Loucy (cell line): ENCODE data around the gene SLC6A1.

Experiments used
- H2AFZ ChIP-seq: fragments of 200-600 bp; sonication (generic); 2 replicates; pipeline ENCODE4 v1.6.0; 2016; ENCODE audit warnings: antibody characterized with exemption, mild to moderate bottlenecking, low read length, moderate library complexity
- H3F3A ChIP-seq: fragments of 200-600 bp; 2 replicates; pipeline ENCODE4 v1.6.0; 2016; ENCODE audit warnings: antibody characterized with exemption, low read depth, mild to moderate bottlenecking
- H3K27me3 ChIP-seq: fragments of 200-600 bp; sonication (generic); 2 replicates; pipeline ENCODE4 v1.6.1; 2014; ENCODE audit warnings: low read length, mild to moderate bottlenecking; ENCODE audit not compliant: insufficient read depth, poor library complexity, severe bottlenecking
- H3K36me3 ChIP-seq: fragments of 200-600 bp; sonication (generic); 2 replicates; pipeline ENCODE4 v1.6.1; 2016; ENCODE audit warnings: low read length; ENCODE audit not compliant: insufficient read depth
- H3K4me1 ChIP-seq: fragments of 200-600 bp; sonication (generic); 2 replicates; pipeline ENCODE4 v1.5.1; 2014; ENCODE audit warnings: low read length, mild to moderate bottlenecking; ENCODE audit not compliant: insufficient read depth, poor library complexity, severe bottlenecking
- H3K4me2 ChIP-seq: fragments of 200-600 bp; sonication (generic); 2 replicates; pipeline ENCODE4 v1.6.0; 2014; ENCODE audit warnings: antibody characterized with exemption, low read length, low read depth, mild to moderate bottlenecking; ENCODE audit not compliant: poor library complexity, severe bottlenecking
- H3K4me3 ChIP-seq: fragments of 200-600 bp; sonication (generic); 2 replicates; pipeline ENCODE4 v1.5.1; 2014; ENCODE audit warnings: low read length, mild to moderate bottlenecking, mixed read lengths; ENCODE audit not compliant: poor library complexity, severe bottlenecking
- H3K79me2 ChIP-seq: fragments of 200-600 bp; sonication (generic); 2 replicates; pipeline ENCODE4 v1.6.1; 2014; ENCODE audit warnings: low read length; ENCODE audit not compliant: insufficient read depth
- H3K9ac ChIP-seq: fragments of 200-600 bp; sonication (generic); 2 replicates; pipeline ENCODE4 v1.6.0; 2014; ENCODE audit warnings: mild to moderate bottlenecking, low read depth, low read length, moderate library complexity; ENCODE audit not compliant: poor library complexity, severe bottlenecking
- H3K9me2 ChIP-seq: fragments of 200-600 bp; sonication (generic); replicated peaks from 2 replicates; pipeline ENCODE4 v1.6.1; 2016; ENCODE audit warnings: low read depth, low read length, mixed read lengths
- H3K9me3 ChIP-seq: fragments of 200-600 bp; sonication (generic); 2 replicates; pipeline ENCODE4 v1.6.1; 2014; ENCODE audit warnings: mild to moderate bottlenecking, antibody characterized with exemption, low read length, low read depth; ENCODE audit not compliant: insufficient read depth
- H4K20me1 ChIP-seq: fragments of 200-600 bp; sonication (generic); 2 replicates; pipeline ENCODE4 v1.6.0; 2014; ENCODE audit warnings: antibody characterized with exemption, low read length, mild to moderate bottlenecking; ENCODE audit not compliant: insufficient read depth, poor library complexity, severe bottlenecking
- CTCF ChIP-seq: fragments of 200-600 bp; sonication (generic); conservative IDR thresholded peaks from 2 replicates; pipeline ENCODE4 v1.5.1; 2014; ENCODE audit warnings: mild to moderate bottlenecking, antibody characterized with exemption, low read length
- EZH2phosphoT487 ChIP-seq: fragments of 200-600 bp; IDR thresholded peaks from 2 replicates; pipeline ENCODE4 v1.6.1; 2018; ENCODE audit warnings: antibody characterized with exemption, mild to moderate bottlenecking, moderate library complexity, borderline replicate concordance

The SLC6A1 gene

GRCh38 chr3:11015369-11015768 lies 22.8 kb downstream of the SLC6A1 start:
- Histone ChIP-seq H3K4me1 (no peaks in the 10 kb centered on the region), H3K9me2 (no peaks in the 10 kb centered on the region), H4K20me1 (no peaks in the 10 kb centered on the region), H3K9ac (no peak overlapping the region), H3K27me3 (no peaks in the 10 kb centered on the region), H3K79me2 (no peaks in the 10 kb centered on the region), H3K4me3 (no peak overlapping the region), H3K36me3 (no peaks in the 10 kb centered on the region), H3K9me3 (no peaks in the 10 kb centered on the region), H3F3A (no peaks in the 10 kb centered on the region), H3K4me2 (no peak overlapping the region), H2AFZ (no peak overlapping the region)
- TF ChIP-seq CTCF = no peak
- no peak for TF ChIP-seq EZH2phosphoT487

- Histone ChIP-seq H3F3A (no peaks in the 10 kb centered on the region), H3K79me2 (no peaks in the 10 kb centered on the region), H3K4me1 (no peaks in the 10 kb centered on the region), H2AFZ (no peak overlapping the region), H3K36me3 (no peaks in the 10 kb centered on the region), H4K20me1 (no peaks in the 10 kb centered on the region), H3K4me2 (no peak overlapping the region), H3K27me3 (no peaks in the 10 kb centered on the region), H3K9me2 (no peaks in the 10 kb centered on the region), H3K9me3 (no peaks in the 10 kb centered on the region), H3K4me3 (no peak overlapping the region), H3K9ac (no peak overlapping the region)
- TF ChIP-seq CTCF = no peak
- no peak for TF ChIP-seq EZH2phosphoT487
Measured at GRCh38 chr3:11016727-11017126, 24.2 kb downstream of the SLC6A1 start.

- TF ChIP-seq EZH2phosphoT487 = no peak
- TF ChIP-seq CTCF = no peak
- Histone ChIP-seq H3K4me2 (no peak overlapping the region), H3K9me2 (no peaks in the 10 kb centered on the region), H3K36me3 (no peaks in the 10 kb centered on the region), H3K27me3 (no peaks in the 10 kb centered on the region), H3K79me2 (no peaks in the 10 kb centered on the region), H3K9ac (no peak overlapping the region), H3K4me1 (no peaks in the 10 kb centered on the region), H2AFZ (no peak overlapping the region), H3F3A (no peaks in the 10 kb centered on the region), H3K9me3 (no peaks in the 10 kb centered on the region), H4K20me1 (no peaks in the 10 kb centered on the region), H3K4me3 (no peak overlapping the region)
Measured at GRCh38 chr3:11019116-11019819, 26.7 kb downstream of the SLC6A1 start.
